HG03103 (cell line): ENCODE results near the gene CENPM.

Experiments used
- ATAC-seq: cut with Tn5 transposase; IDR thresholded peaks from one replicate; pipeline ENCODE4 v1.9.1; 2021; ENCODE audit warnings: low read depth; ENCODE audit not compliant: unreplicated experiment

The CENPM gene

DNA sequence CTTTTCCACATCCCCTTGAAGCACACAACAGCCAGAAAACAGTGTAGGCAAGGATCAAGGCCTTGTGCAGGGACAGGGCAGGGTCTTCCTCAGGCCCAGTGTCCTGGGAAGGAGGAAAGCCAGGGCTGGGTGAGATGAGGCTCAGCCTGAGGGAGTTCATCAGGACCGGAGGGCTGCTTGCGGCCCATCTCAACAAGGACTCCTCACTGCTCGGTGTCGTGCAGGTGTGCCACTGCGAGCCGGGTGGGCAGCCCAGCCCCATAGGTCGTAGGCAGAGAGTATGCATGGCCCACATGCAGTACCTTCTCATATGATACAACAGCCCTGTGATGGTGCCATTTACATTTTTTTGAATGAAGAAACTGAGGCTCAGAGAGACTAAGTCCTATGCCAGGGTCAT lies 44.9 kb downstream of the CENPM start:
- ATAC-seq, result no peak

DNA sequence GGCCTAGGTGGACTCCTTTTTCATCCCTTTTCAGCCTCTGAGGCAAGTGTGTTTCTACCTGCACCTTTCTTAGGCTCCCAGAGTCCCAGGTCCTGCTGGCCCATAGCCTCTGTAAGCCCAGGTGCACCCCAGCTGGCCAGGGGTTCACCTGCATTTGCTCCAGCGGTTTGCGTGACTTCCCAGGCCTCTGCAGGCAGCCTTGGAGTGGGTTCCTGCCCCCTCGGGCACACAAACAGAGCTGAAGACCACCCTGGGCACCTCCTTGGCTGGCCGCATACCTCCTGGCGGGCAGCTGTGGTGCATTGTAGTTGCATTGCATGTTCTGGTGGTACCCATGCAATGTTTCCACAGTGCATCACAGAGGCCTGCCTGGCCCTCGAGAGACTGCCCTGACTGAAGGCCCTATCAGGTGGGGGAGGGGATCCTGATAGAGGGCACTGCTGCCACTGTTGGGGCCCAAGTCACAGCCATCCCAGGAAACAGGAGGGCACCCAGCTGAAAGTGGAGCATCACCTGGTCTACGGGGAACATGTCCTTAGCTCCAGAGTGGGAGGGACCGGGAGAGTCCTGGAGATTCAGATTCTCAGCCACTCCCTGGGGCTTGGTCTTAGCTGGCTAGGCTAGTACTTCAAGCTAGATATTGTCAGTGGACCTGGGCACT lies 46.2 kb downstream of the CENPM start:
- ATAC-seq, result no peak

DNA sequence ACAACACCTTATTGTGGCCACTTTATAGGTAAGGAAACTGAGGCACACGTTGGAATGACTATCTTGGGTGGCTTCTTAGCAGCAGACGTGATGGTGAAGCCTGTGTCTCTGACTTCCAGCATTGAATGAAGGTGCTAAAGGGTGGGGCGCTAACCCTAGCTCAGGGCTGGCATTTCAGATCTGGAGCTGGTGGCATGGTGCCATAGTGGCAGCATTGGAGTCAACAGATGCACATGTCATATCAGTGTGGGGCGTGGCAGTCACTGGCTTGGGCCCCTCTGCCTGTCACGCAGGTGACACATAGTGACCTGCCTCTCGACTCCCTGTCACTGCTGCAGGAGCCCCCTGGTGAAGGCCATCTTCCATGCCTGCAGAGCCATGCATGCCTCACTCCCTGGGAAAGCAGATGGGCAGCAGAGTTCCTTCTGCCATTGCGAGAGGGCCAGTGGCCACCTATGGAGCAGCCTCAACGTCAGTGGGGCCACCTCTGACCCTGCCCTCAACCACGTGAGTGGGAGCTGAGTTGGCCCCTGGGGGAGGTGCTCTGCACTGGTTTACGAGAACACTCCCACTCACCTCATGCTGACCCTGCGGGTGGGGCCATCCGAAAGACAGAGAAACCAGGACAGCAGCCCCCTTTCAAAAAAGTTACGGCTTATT lies 46.8 kb downstream of the CENPM start:
- no peak for ATAC-seq

DNA sequence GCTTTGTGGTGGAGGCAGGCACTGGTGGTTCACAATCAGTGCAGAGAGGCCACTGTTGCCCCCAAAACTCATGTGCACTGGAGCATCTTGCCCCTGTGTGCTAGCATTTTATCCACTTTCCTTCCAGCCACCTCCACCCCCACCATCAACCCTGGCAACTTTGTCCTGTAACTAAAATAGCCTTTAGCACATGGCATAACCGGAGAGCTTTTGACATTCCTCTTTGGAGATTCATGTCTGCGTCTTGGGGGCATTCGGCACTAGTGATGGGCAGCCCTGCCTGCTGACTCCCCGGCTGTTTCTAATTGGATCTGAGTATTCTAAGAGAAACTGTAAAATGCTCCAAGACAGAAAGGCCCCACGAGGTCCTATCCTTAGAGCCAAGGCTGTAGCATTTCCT lies 47.8 kb downstream of the CENPM start:
- no peak for ATAC-seq

DNA sequence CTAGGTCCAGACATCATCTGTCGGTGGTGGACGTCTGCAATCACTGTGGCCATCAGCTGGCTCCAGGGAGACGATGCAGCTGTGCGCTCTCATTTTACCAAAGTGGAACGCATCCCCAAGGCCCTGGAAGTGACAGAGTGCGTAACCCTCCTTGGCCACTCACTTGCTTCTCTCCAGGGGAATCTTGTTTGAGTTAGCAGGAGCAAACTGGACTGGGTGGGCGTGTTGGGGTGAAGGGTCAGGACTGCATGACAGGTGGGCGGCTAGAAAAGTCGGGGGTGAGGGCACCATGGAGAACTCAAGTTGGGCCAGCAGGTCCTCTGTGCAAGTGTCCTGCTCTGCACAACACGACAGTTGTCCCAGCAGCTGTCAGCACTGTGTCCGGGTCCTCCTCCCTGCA lies 48.3 kb downstream of the CENPM start:
- no peak for ATAC-seq

DNA sequence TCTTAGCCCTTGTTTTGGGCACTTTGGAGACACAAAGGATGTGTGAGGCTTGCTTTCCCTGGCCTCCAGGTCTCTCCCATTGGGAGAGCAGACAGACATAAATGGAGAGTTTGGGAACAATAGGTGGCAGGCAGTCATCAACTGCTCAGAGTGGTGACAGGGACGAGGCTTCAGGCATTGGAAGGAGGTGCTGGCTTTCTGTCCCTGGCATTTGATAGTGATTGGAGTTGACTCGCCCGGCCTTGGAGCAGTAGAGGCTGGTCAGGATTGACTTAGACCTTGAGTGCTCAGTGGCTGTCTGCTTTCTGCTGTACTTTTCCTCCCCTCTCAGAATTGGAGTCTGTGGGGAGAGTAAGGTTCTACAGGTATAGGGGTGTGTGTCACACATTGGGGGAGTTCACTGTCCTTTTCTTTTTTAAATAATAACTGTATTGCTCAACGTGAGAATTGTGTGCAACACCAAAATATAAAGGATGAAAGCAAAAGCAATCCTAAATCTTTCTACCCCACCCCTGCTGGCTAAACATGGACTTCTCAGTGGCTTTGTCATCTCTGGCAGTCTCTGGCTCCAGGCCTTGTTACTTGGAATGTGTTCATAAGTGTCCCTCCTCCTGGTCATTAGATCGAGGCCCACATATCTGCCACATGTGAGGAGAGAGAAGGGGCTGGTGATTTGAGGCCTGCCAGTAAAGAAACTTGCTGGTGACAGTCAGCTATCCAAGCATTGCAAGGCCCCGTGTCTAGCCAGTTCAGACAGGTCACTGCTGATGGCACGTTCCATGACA lies 53.2 kb downstream of the CENPM start:
- no peak for ATAC-seq

DNA sequence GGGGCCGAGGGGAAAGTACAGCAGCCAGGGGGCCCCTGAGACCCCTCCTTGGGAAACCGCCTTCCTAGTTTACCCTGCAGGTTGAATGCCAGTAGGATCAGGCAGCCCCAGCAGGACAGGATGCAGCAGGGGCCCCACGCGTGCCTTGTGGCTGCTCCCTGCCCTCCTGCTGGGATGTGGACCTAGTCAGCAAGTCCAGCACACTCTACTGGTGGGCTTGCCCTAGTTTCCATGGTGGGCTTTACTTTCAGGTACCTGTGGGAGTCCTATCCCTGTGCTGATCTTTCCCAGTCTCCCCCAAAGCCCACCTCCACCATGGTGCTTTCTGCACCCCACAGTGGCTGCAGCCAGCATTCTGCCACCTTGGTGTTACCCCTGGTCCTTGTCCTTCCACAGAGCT lies 54.2 kb downstream of the CENPM start:
- ATAC-seq, result no peak

DNA sequence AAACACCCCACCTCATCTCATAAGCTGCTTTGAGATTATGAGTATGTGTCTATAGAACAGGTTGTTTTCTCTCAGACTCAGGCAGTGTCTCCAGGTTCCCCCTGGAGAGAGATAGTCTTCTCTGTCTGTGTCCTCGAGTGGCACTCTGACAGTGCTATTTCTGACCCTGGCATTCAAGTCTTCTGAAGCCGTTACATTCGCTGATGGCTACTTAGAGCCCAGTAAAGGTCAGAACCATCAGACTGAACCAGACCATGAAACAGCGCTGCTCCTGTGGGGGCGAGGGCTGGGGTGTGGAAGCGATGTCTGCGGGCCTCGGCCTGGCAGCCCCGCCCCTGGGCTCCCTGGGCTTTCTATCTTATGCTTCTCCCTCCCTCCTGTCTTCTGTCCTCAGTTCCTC lies 55.5 kb downstream of the CENPM start:
- ATAC-seq, result no peak
